ENCODE results near the gene KCTD20. TPM values are rescaled to one million over a fixed set of nuclear protein-coding genes. Genes with fewer than 3 reads are reported as not detected.

KCTD20 gene
- polyA plus RNA-seq, 1 donor (not counting 4 experiments of a cell fraction or from before 2014, with no cell fraction given): 31.8 TPM

GRCh38 chr6:36519352-36519751 is 76.6 kb downstream of the KCTD20 start:
- H3K27me3 ChIP-seq (ENCODE audit: control insufficient read depth, extremely low read depth, insufficient read depth, low read length): no peaks in the 10 kb centered on the region
- no peaks in the 10 kb centered on the region for H3K79me2 ChIP-seq (ENCODE audit: control insufficient read depth, insufficient read depth, low read length)
- H3K4me2 ChIP-seq (ENCODE audit: control insufficient read depth, extremely low read depth, insufficient read depth, low read depth, low read length): no peak overlapping the region
- FAIRE-seq (no peak), DNase-seq (ENCODE audit: low read depth, low spot score) (no peak)
- H4K20me1 ChIP-seq (ENCODE audit: control insufficient read depth, extremely low read depth, insufficient read depth, low read length): no peaks in the 10 kb centered on the region
- peaks cover 8 to 24% of the 10 kb centered on the region in 2 experiments for H3K36me3 ChIP-seq (ENCODE audit: control insufficient read depth in 2 of 2, extremely low read depth in 1 of 2, insufficient read depth in 2 of 2, low read length in 2 of 2)
- H2AFZ ChIP-seq (ENCODE audit: control insufficient read depth, low read length): no peak overlapping the region
- no peaks in the 10 kb centered on the region for H3K9me1 ChIP-seq (ENCODE audit: control insufficient read depth, extremely low read depth, insufficient read depth, low read length)
- H3K9me3 ChIP-seq (ENCODE audit: control insufficient read depth, low read depth, low read length): no peaks in the 10 kb centered on the region
- peaks cover 17% of the 10 kb centered on the region for H3K4me1 ChIP-seq (ENCODE audit: control insufficient read depth, extremely low read depth, insufficient read depth, low read length)
- TF ChIP-seq CTCF (optimal IDR thresholded peaks at IDR 0.05 in 1 of 3, IDR thresholded peaks at IDR 0.05 in 1 of 3, conservative IDR thresholded peaks at IDR 0.05 in 1 of 3; ENCODE audit: extremely low read depth in 1 of 3, insufficient read depth in 2 of 3, low read length in 3 of 3) (no peak), EZH2 (IDR thresholded peaks at IDR 0.05; ENCODE audit: low read length) (no peak)
- no peak overlapping the region for H3K4me3 ChIP-seq (ENCODE audit: control insufficient read depth in 2 of 3, extremely low read depth in 1 of 3, insufficient read depth in 2 of 3, low read depth in 1 of 3, low read length in 3 of 3)
- H3K27ac ChIP-seq (ENCODE audit: control insufficient read depth, insufficient read depth, low read length): no peak overlapping the region
- no peak overlapping the region for H3K9ac ChIP-seq (ENCODE audit: control insufficient read depth, extremely low read depth, insufficient read depth, low read length)
- dilution Hi-C loops (cut with MboI; ENCODE audit: extremely low pct_ligation_motif_present, low sequenced_read_pairs): no loop called here

- DNase-seq (ENCODE audit: low read depth, low spot score) (no peak), FAIRE-seq (no peak)
- Histone ChIP-seq H3K36me3 (ENCODE audit: control insufficient read depth in 2 of 2, extremely low read depth in 1 of 2, insufficient read depth in 2 of 2, low read length in 2 of 2) (peaks cover 5 to 24% of the 10 kb centered on the region in 2 experiments), H3K4me1 (ENCODE audit: control insufficient read depth, extremely low read depth, insufficient read depth, low read length) (peaks cover 13% of the 10 kb centered on the region), H3K9me1 (ENCODE audit: control insufficient read depth, extremely low read depth, insufficient read depth, low read length) (no peaks in the 10 kb centered on the region), H3K27me3 (ENCODE audit: control insufficient read depth, extremely low read depth, insufficient read depth, low read length) (no peaks in the 10 kb centered on the region), H4K20me1 (ENCODE audit: control insufficient read depth, extremely low read depth, insufficient read depth, low read length) (no peaks in the 10 kb centered on the region), H3K27ac (ENCODE audit: control insufficient read depth, insufficient read depth, low read length) (no peak overlapping the region), H3K9me3 (ENCODE audit: control insufficient read depth, low read depth, low read length) (no peaks in the 10 kb centered on the region), H3K4me2 (ENCODE audit: control insufficient read depth, extremely low read depth, insufficient read depth, low read depth, low read length) (no peak overlapping the region), H3K9ac (ENCODE audit: control insufficient read depth, extremely low read depth, insufficient read depth, low read length) (no peak overlapping the region), H3K79me2 (ENCODE audit: control insufficient read depth, insufficient read depth, low read length) (peaks cover 4% of the 10 kb centered on the region), H2AFZ (ENCODE audit: control insufficient read depth, low read length) (no peak overlapping the region), H3K4me3 (ENCODE audit: control insufficient read depth in 2 of 3, extremely low read depth in 1 of 3, insufficient read depth in 2 of 3, low read depth in 1 of 3, low read length in 3 of 3) (no peak overlapping the region)
- TF ChIP-seq CTCF (optimal IDR thresholded peaks at IDR 0.05 in 1 of 3, IDR thresholded peaks at IDR 0.05 in 1 of 3, conservative IDR thresholded peaks at IDR 0.05 in 1 of 3; ENCODE audit: extremely low read depth in 1 of 3, insufficient read depth in 2 of 3, low read length in 3 of 3) (no peak), EZH2 (IDR thresholded peaks at IDR 0.05; ENCODE audit: low read length) (no peak)
- dilution Hi-C loops (cut with MboI; ENCODE audit: extremely low pct_ligation_motif_present, low sequenced_read_pairs): no loop called here
These were observed 80.7 kb downstream of the KCTD20 start for GRCh38 chr6:36523451-36523850.
